ENCODE data around the gene LMF2. TPM values are rescaled to one million over a fixed set of nuclear protein-coding genes. Genes with fewer than 3 reads are reported as not detected.

LMF2 gene
- total RNA-seq, 3 donors from 2014 or later: 57.8 to 66.4 (median 60.7) TPM

DNA sequence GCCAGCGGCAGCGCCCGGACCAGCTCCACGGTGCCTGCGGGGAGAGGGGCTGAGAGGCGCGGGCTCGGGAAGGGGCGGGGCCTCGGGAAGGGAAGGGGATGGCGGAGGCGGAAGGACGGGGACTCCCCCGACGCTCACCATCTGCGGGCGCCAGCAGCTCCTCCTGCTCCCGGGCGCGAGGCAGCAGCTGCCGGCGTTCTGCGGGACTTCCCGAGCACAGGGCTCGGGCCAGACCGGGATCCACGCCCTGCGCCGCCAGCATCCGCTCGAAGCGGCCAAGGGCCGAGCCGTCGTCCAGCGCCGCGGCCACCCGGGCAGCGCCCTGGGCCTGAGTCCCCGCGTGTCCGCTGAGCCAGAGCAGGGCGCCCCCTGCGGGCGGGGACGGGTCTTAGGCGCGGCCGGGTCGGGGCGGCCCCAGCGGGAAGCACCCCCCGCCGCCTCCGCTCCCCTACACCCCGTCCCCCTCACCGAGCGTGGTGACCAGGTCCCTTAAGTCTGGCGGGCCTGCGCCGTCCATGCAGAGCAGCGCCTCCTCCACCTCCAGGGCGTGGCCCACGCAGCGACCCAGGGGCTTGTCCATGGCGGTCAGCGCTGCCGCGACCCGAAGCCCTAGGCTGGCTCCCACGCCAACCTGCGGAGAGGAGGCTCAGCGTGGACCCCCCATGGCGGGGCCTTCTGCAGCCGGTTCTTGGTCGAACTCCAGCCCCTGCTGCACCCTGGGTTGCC is 18.8 kb upstream of the LMF2 start:
- peak; percentile 81 to 94 (median 91) for DNase-seq
- peak; percentile 47 for ATAC-seq
- Histone ChIP-seq H3K4me1 (ENCODE audit: low read depth) (peaks cover 49% of the 10 kb centered on the region), H3K36me3 (ENCODE audit: low read depth) (peaks cover 7% of the 10 kb centered on the region), H3K9me3 (no peaks in the 10 kb centered on the region), H3K4me3 (peak overlapping the region; percentile 46)
- TF ChIP-seq, protein P1, sequence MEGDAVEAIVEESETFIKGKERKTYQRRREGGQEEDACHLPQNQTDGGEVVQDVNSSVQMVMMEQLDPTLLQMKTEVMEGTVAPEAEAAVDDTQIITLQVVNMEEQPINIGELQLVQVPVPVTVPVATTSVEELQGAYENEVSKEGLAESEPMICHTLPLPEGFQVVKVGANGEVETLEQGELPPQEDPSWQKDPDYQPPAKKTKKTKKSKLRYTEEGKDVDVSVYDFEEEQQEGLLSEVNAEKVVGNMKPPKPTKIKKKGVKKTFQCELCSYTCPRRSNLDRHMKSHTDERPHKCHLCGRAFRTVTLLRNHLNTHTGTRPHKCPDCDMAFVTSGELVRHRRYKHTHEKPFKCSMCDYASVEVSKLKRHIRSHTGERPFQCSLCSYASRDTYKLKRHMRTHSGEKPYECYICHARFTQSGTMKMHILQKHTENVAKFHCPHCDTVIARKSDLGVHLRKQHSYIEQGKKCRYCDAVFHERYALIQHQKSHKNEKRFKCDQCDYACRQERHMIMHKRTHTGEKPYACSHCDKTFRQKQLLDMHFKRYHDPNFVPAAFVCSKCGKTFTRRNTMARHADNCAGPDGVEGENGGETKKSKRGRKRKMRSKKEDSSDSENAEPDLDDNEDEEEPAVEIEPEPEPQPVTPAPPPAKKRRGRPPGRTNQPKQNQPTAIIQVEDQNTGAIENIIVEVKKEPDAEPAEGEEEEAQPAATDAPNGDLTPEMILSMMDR (IDR thresholded peaks at IDR 0.05): peak; percentile 69
- intact Hi-C loops (cut with DNase I, micrococcal nuclease): loop anchor here in 1 of 2 donors (5.0 kb wide), 1 partner anchor 96 kb away; no protein-coding TSS in a partner anchor

DNA sequence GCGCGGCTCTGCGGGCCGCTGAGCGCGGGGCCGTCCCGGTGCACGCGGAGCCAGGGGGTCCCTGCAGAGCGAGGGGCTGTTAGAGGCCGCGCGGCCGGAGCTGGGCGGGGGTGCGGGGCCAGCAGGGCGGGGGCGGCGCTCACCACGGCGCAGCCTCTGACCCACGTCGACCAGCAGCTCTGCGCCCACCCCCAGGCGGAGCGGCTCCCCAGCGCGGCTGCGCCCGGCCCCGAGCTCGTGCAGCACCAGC is 18.3 kb upstream of the LMF2 start:
- ATAC-seq: no peak
- Histone ChIP-seq H3K9me3 (no peaks in the 10 kb centered on the region), H3K36me3 (ENCODE audit: low read depth) (peaks cover 7% of the 10 kb centered on the region), H3K4me1 (ENCODE audit: low read depth) (peaks cover 46% of the 10 kb centered on the region), H3K4me3 (peak overlapping the region; percentile 46)
- DNase-seq: no peak
- TF ChIP-seq, protein P1 (IDR thresholded peaks at IDR 0.05): no peak
- intact Hi-C loops (cut with DNase I, micrococcal nuclease): loop anchor here in 1 of 2 donors (5.0 kb wide), 1 partner anchor 97 kb away; no protein-coding TSS in a partner anchor

DNA sequence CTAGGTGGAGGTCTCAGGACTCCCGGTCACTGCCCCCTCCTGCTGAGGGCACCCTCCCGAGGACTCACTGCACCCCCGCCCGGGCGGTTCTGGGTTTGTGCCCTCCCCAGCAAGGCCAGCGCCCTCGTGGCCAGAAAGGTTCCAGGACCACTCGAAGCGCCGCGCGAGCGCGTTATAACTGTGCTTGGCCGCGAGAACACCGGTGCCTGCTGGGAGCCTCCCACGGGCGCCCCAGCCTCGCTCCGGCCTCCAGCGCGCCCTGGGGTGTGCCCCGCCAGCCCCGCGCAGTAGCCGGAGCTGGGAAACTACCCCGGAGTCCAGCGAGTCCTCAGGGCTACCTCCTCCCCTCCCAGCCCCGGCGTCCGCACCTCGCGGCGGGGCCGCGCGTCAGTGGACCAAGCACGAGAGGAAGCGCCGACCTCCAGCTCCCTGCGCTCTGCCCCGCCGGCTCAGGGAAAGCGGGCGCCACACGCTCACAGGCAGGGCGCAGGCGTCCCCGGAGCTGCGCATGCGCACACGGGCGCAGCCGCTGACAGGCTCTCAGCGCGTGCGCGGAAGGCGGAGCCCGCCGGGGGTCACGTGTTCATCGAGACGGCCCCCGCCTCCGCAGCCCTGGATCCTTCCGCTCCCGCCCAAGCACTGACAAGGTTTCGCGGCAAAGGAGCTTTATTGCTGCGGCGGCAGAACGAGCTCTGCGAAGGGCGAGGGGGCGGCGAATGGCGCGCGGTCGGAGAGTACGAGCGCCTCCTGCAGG is 17.8 kb upstream of the LMF2 start, which contains the start of gene SCO2:
Gene SCO2 (minus strand): TSS at position 495 of the 754 bp plus-strand sequence. CDS start 1,187 bp downstream, outside the sequence.
- intact Hi-C loops (cut with DNase I, micrococcal nuclease): loop anchor here in 1 of 2 donors (5.0 kb wide), 1 partner anchor 97 kb away; no protein-coding TSS in a partner anchor
- Histone ChIP-seq H3K4me1 (ENCODE audit: low read depth) (peaks cover 41% of the 10 kb centered on the region), H3K4me3 (peak within 1 kb of the TSS; percentile 46), H3K36me3 (ENCODE audit: low read depth) (peaks cover 7% of the 10 kb centered on the region), H3K9me3 (no peaks in the 10 kb centered on the region)
- ATAC-seq (peak; percentile 60), DNase-seq (peak; percentile 98)
- TF ChIP-seq, protein P1 (IDR thresholded peaks at IDR 0.05): peak; percentile 67

- ATAC-seq: peak; percentile 47
- H3K9me3 ChIP-seq: no peaks in the 10 kb centered on the region
- H3K36me3 ChIP-seq (ENCODE audit: low read depth): peaks cover 7% of the 10 kb centered on the region
- DNase-seq: no peak
- H3K4me3 ChIP-seq: peak overlapping the region; percentile 46
- intact Hi-C loops (cut with DNase I, micrococcal nuclease): loop anchor here in 1 of 2 donors (5.0 kb wide), 1 partner anchor 98 kb away; no protein-coding TSS in a partner anchor
- TF ChIP-seq, protein P1 (IDR thresholded peaks at IDR 0.05): no peak
- peaks cover 40% of the 10 kb centered on the region for H3K4me1 ChIP-seq (ENCODE audit: low read depth)
Measured at GRCh38 chr22:50524676-50525103, 17.2 kb upstream of the LMF2 start.

- TF ChIP-seq, protein P1 (IDR thresholded peaks at IDR 0.05): no peak
- peak overlapping the region; percentile 46 for H3K4me3 ChIP-seq
- DNase-seq: peak in 2 of 3 donors; percentile 55 to 76
- peaks cover 7% of the 10 kb centered on the region for H3K36me3 ChIP-seq (ENCODE audit: low read depth)
- peaks cover 35% of the 10 kb centered on the region for H3K4me1 ChIP-seq (ENCODE audit: low read depth)
- ATAC-seq: peak; percentile 4
- H3K9me3 ChIP-seq: no peaks in the 10 kb centered on the region
- intact Hi-C loops (cut with DNase I, micrococcal nuclease): no loop called here
Measured at GRCh38 chr22:50523806-50524675, 16.5 kb upstream of the LMF2 start.
